WTC11 (cell line): Measurements from ENCODE around the gene ZNF26. TPM values are rescaled to one million over a fixed set of nuclear protein-coding genes. Genes with fewer than 3 reads are reported as not detected.

Experiments
- ATAC-seq: fragments of 200-7000 bp; cut with Tn5 transposase; 2 replicates; pipeline ENCODE4 v1.10.0; 2021; ENCODE audit warnings: mild to moderate bottlenecking, moderate library complexity
- CTCF ChIA-PET: fragments of 300-600 bp; sonication (Branson Sonifier 250); formaldehyde crosslinking; loops from one replicate; lab custom pipeline; 2021; ENCODE audit warnings: antibody characterized with exemption; lab: Charles Lee
- POLR2A ChIA-PET: fragments of 350-600 bp; sonication (Branson Sonifier 250); formaldehyde crosslinking; loops from one replicate; lab custom pipeline; 2021; ENCODE audit warnings: antibody characterized with exemption; lab: Charles Lee
- DNase-seq: peaks from one replicate; pipeline ENCODE4 v3.0.0; 2021; ENCODE audit warnings: low spot score
- H3K27ac Mint-ChIP-seq: 2 replicates; pipeline ENCODE4 v1.8.0; 2021; ENCODE audit warnings: mixed read lengths
- H3K27me3 Mint-ChIP-seq: 2 replicates; pipeline ENCODE4 v1.8.0; 2021; ENCODE audit warnings: low read depth, mild to moderate bottlenecking, moderate library complexity, mixed read lengths
- H3K36me3 Mint-ChIP-seq: 2 replicates; pipeline ENCODE4 v1.8.0; 2021; ENCODE audit warnings: mixed read lengths
- H3K4me1 Mint-ChIP-seq: 2 replicates; pipeline ENCODE4 v1.8.0; 2022; ENCODE audit warnings: mixed read lengths
- H3K4me3 Mint-ChIP-seq: 2 replicates; pipeline ENCODE4 v1.8.0; 2021; ENCODE audit warnings: mild to moderate bottlenecking, moderate library complexity, mixed read lengths
- H3K9me3 Mint-ChIP-seq: 2 replicates; pipeline ENCODE4 v1.8.0; 2021; ENCODE audit warnings: mixed read lengths
- AR ChIP-seq: fragments of 250-450 bp; sonication (Bioruptor Pico); IDR thresholded peaks from 2 replicates; pipeline ENCODE4 v1.9.0; 2021; ENCODE audit warnings: mild to moderate bottlenecking
- CBFB ChIP-seq: sonication (generic); formaldehyde crosslinking; IDR thresholded peaks from 2 replicates; pipeline ENCODE4 v1.8.1; 2022; ENCODE audit warnings: mild to moderate bottlenecking, low read depth, missing genetic modification reagents
- E2F1 ChIP-seq: sonication (generic); formaldehyde crosslinking; IDR thresholded peaks from 2 replicates; pipeline ENCODE4 v1.8.0; 2022; ENCODE audit warnings: mild to moderate bottlenecking, missing genetic modification reagents
- E2F5 ChIP-seq: sonication (generic); formaldehyde crosslinking; IDR thresholded peaks from 2 replicates; pipeline ENCODE4 v1.8.1; 2022; ENCODE audit warnings: mild to moderate bottlenecking, moderate library complexity, missing genetic modification reagents
- ELF4 ChIP-seq: sonication (generic); formaldehyde crosslinking; IDR thresholded peaks from 2 replicates; pipeline ENCODE4 v1.8.1; 2022; ENCODE audit warnings: low read depth, mild to moderate bottlenecking, moderate library complexity, missing genetic modification reagents
- ERG ChIP-seq: fragments of 250-450 bp; sonication (Bioruptor Pico); IDR thresholded peaks from 2 replicates; pipeline ENCODE4 v1.8.0; 2021; ENCODE audit warnings: mild to moderate bottlenecking
- GABPB1 ChIP-seq: sonication (generic); formaldehyde crosslinking; IDR thresholded peaks from 2 replicates; pipeline ENCODE4 v1.8.1; 2023; ENCODE audit warnings: mild to moderate bottlenecking, missing genetic modification reagents
- IRF2 ChIP-seq: sonication (generic); formaldehyde crosslinking; IDR thresholded peaks from 2 replicates; pipeline ENCODE4 v1.8.0; 2022; ENCODE audit warnings: low read depth, missing genetic modification reagents, borderline replicate concordance
- MLX ChIP-seq: sonication (generic); formaldehyde crosslinking; IDR thresholded peaks from 2 replicates; pipeline ENCODE4 v1.8.1; 2023; ENCODE audit warnings: mild to moderate bottlenecking, missing genetic modification reagents, moderate library complexity
- MXD4 ChIP-seq: fragments of 250-450 bp; sonication (Bioruptor Pico); IDR thresholded peaks from 2 replicates; pipeline ENCODE4 v1.8.0; 2021; ENCODE audit warnings: mild to moderate bottlenecking, moderate library complexity, borderline replicate concordance
- MYBL2 ChIP-seq: sonication (generic); formaldehyde crosslinking; IDR thresholded peaks from 2 replicates; pipeline ENCODE4 v1.8.1; 2023; ENCODE audit warnings: mild to moderate bottlenecking, moderate library complexity, missing genetic modification reagents
- NR1H2 ChIP-seq: sonication (generic); formaldehyde crosslinking; IDR thresholded peaks from 2 replicates; pipeline ENCODE4 v1.9.0; 2021; ENCODE audit warnings: mild to moderate bottlenecking, moderate library complexity, missing genetic modification reagents
- NR2C2 ChIP-seq: sonication (generic); formaldehyde crosslinking; IDR thresholded peaks from 2 replicates; pipeline ENCODE4 v1.8.0; 2022; ENCODE audit warnings: mild to moderate bottlenecking, missing genetic modification reagents
- PRDM15 ChIP-seq: sonication (generic); formaldehyde crosslinking; IDR thresholded peaks from 2 replicates; pipeline ENCODE4 v1.8.0; 2022; ENCODE audit warnings: missing genetic modification reagents
- PRRX2 ChIP-seq: fragments of 250-450 bp; sonication (Bioruptor Pico); IDR thresholded peaks from 2 replicates; pipeline ENCODE4 v1.8.0; 2021; ENCODE audit warnings: mild to moderate bottlenecking
- RELA ChIP-seq: sonication (generic); formaldehyde crosslinking; IDR thresholded peaks from 2 replicates; pipeline ENCODE4 v1.8.1; 2022; ENCODE audit warnings: missing genetic modification reagents, mild to moderate bottlenecking, borderline replicate concordance
- SMAD3 ChIP-seq: sonication (generic); formaldehyde crosslinking; IDR thresholded peaks from 2 replicates; pipeline ENCODE4 v1.8.0; 2022; ENCODE audit warnings: missing genetic modification reagents, mild to moderate bottlenecking, borderline replicate concordance
- SP1 ChIP-seq: sonication (generic); formaldehyde crosslinking; conservative IDR thresholded peaks from 2 replicates; pipeline ENCODE4 v1.8.1; 2022; ENCODE audit warnings: missing genetic modification reagents
- TCF7 ChIP-seq: sonication (generic); formaldehyde crosslinking; IDR thresholded peaks from 2 replicates; pipeline ENCODE4 v1.8.0; 2022; ENCODE audit warnings: mild to moderate bottlenecking, low read depth, missing genetic modification reagents, moderate library complexity
- TEAD4 ChIP-seq: sonication (generic); formaldehyde crosslinking; IDR thresholded peaks from 2 replicates; pipeline ENCODE4 v1.8.0; 2022; ENCODE audit warnings: mild to moderate bottlenecking, missing genetic modification reagents
- ZBTB21 ChIP-seq: sonication (generic); formaldehyde crosslinking; IDR thresholded peaks from 2 replicates; pipeline ENCODE4 v1.8.1; 2023; ENCODE audit warnings: mild to moderate bottlenecking, missing genetic modification reagents, borderline replicate concordance
- ZNF138 ChIP-seq: sonication (generic); formaldehyde crosslinking; conservative IDR thresholded peaks from 2 replicates; pipeline ENCODE4 v1.8.1; 2022; ENCODE audit warnings: mild to moderate bottlenecking, moderate library complexity, missing genetic modification reagents
- ZNF219 ChIP-seq: sonication (generic); formaldehyde crosslinking; IDR thresholded peaks from 2 replicates; pipeline ENCODE4 v1.8.0; 2023; ENCODE audit warnings: missing genetic modification reagents, mild to moderate bottlenecking, borderline replicate concordance
- ZNF396 ChIP-seq: fragments of 250-450 bp; sonication (Bioruptor Pico); IDR thresholded peaks from 2 replicates; pipeline ENCODE4 v1.8.0; 2021; ENCODE audit warnings: mild to moderate bottlenecking, moderate library complexity, borderline replicate concordance
- ZNF423 ChIP-seq: fragments of 250-450 bp; sonication (Bioruptor Pico); IDR thresholded peaks from 2 replicates; pipeline ENCODE4 v2.1.2; 2022; ENCODE audit warnings: mild to moderate bottlenecking, moderate library complexity
- total RNA-seq: library from RNA; stranded (reverse); gene quantifications from 3 replicates; pipeline ENCODE4 v1.2.3, GENCODE V29; 2021

Gene ZNF26
- total RNA-seq, 1 experiment from 2014 or later = 11.9 TPM

GRCh38 chr12:132986885-132987225 is 688 bp downstream of the ZNF26 start (continued):
- no peak for TF ChIP-seq E2F1 (CRISPR knock-in tag)
- no peak for TF ChIP-seq ZBTB21 (CRISPR knock-in tag)
- no peak for TF ChIP-seq MXD4
- TF ChIP-seq NR1H2 (CRISPR knock-in tag) = no peak
- TF ChIP-seq TCF7 = no peak
- TF ChIP-seq CBFB = no peak
- TF ChIP-seq, all 79 proteins: peak for 0

- Mint-ChIP-seq H3K4me3 (no peak overlapping the region), H3K27me3 (peaks cover 3% of the 10 kb centered on the region; the same call in 1 of the 2 replicates)
Measured at GRCh38 chr12:132998741-132999140, 12.6 kb downstream of the ZNF26 start.

GRCh38 chr12:133010657-133011297 is 24.6 kb downstream of the ZNF26 start:
- ATAC-seq = no peak
- TF ChIP-seq ZNF423 (CRISPR knock-in tag) (no peak), TEAD4 (CRISPR knock-in tag) (no peak), PRRX2 (CRISPR knock-in tag) (no peak), PRDM15 (CRISPR knock-in tag) (no peak), MLX (no peak), SMAD3 (CRISPR knock-in tag) (no peak), AR (CRISPR knock-in tag) (no peak), IRF2 (CRISPR knock-in tag) (no peak)

More at GRCh38 chr12:132998741-132999140, 12.6 kb downstream of the ZNF26 start:
- Mint-ChIP-seq H3K36me3 (peaks cover 81% of the 10 kb centered on the region), H3K27ac (no peak overlapping the region), H3K9me3 (peaks cover 81% of the 10 kb centered on the region), H3K4me1 (no peaks in the 10 kb centered on the region)
- DNase-seq (no peak), ATAC-seq (no peak)
- TF ChIP-seq GABPB1 (CRISPR knock-in tag) (no peak), ELF4 (no peak), ZNF396 (CRISPR knock-in tag) (no peak), NR2C2 (no peak), SMAD3 (CRISPR knock-in tag) (no peak), ERG (CRISPR knock-in tag) (no peak), ZNF219 (no peak), RELA (CRISPR knock-in tag) (no peak), SP1 (no peak), E2F5 (CRISPR knock-in tag) (no peak), IRF2 (CRISPR knock-in tag) (no peak), MYBL2 (CRISPR knock-in tag) (no peak), ZNF138 (no peak)
- POLR2A ChIA-PET = interaction anchor here (0.5 kb wide), 1 partner anchor 29 kb away, joined by 6 read pairs; no protein-coding TSS in a partner anchor
- CTCF ChIA-PET = no interaction called here

More at GRCh38 chr12:133010657-133011297, 24.6 kb downstream of the ZNF26 start:
- H3K9me3 Mint-ChIP-seq = peaks cover 62% of the 10 kb centered on the region
- CTCF ChIA-PET = no interaction called here
- peaks cover 88% of the 10 kb centered on the region for H3K36me3 Mint-ChIP-seq
- H3K4me3 Mint-ChIP-seq = no peak overlapping the region
- POLR2A ChIA-PET = no interaction called here
- no peaks in the 10 kb centered on the region for H3K4me1 Mint-ChIP-seq
- DNase-seq = no peak
- H3K27me3 Mint-ChIP-seq = no peaks in the 10 kb centered on the region
- no peak overlapping the region for H3K27ac Mint-ChIP-seq
